ENCODE data around the gene IGF2R.

DNA sequence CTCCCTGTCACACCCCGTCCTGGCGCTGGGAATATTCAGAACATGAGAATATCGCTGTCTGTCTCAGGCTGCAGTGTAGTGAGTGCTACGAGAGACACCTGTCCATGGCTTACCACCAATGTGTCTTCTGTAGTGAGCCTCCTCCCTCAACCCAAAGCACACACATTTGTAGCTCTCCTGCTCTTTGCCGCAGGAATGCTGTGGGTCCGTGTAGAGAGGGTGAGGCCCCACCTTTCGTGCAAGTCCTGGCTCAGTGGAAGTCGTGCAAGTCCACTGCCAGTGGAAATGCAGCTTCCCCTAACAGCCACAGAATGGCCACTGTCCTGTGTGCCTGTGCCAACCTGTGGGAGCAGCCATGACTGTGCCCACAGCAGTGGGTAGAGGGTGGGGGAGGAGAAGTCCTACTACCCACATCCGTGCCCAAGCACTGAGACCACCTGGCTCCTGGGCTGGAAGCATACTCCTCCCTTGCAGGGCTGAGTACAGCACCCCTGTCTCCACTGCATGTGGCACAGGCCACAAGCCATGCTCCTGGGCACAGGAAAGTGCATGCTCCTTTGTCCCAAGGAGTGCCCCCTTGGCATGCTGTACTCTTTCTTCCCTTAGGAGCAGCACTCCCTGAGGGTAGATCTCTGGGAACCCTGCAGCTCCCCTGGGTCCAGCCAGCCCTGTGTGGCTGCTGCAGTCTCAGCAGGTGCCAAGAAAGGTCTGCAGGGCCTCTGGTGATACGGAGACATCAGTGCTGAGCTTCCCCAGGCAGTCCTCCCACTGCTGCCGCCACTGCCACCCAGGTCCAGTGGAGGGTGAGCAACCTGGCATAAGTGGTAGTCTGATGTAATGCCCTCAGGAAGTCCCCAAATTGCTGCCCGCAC lies 28.0 kb downstream of the IGF2R start:
- TF ChIP-seq KAT7 (CRISPR knock-in tag; IDR thresholded peaks at IDR 0.05; ENCODE audit: borderline replicate concordance) (no peak), ESRRA (CRISPR knock-in tag; IDR thresholded peaks at IDR 0.05; ENCODE audit: borderline replicate concordance) (no peak), CBFB (CRISPR knock-in tag; IDR thresholded peaks at IDR 0.05; ENCODE audit: low read depth) (no peak), CREB1 (CRISPR knock-in tag; IDR thresholded peaks at IDR 0.05) (no peak), JUN (CRISPR knock-in tag; IDR thresholded peaks at IDR 0.05) (no peak), ZNF138 (CRISPR knock-in tag; conservative IDR thresholded peaks at IDR 0.05) (no peak), ELF4 (CRISPR knock-in tag; IDR thresholded peaks at IDR 0.05; ENCODE audit: low read depth) (no peak), MXD4 (CRISPR knock-in tag; IDR thresholded peaks at IDR 0.05; ENCODE audit: borderline replicate concordance) (no peak), NFE2L1 (CRISPR knock-in tag; IDR thresholded peaks at IDR 0.05) (no peak), TCF7 (CRISPR knock-in tag; IDR thresholded peaks at IDR 0.05; ENCODE audit: low read depth) (no peak), ZNF263 (CRISPR knock-in tag; IDR thresholded peaks at IDR 0.05; ENCODE audit: low read depth) (no peak), ZNF416 (CRISPR knock-in tag; IDR thresholded peaks at IDR 0.05) (no peak)
- TF ChIP-seq, protein P1, sequence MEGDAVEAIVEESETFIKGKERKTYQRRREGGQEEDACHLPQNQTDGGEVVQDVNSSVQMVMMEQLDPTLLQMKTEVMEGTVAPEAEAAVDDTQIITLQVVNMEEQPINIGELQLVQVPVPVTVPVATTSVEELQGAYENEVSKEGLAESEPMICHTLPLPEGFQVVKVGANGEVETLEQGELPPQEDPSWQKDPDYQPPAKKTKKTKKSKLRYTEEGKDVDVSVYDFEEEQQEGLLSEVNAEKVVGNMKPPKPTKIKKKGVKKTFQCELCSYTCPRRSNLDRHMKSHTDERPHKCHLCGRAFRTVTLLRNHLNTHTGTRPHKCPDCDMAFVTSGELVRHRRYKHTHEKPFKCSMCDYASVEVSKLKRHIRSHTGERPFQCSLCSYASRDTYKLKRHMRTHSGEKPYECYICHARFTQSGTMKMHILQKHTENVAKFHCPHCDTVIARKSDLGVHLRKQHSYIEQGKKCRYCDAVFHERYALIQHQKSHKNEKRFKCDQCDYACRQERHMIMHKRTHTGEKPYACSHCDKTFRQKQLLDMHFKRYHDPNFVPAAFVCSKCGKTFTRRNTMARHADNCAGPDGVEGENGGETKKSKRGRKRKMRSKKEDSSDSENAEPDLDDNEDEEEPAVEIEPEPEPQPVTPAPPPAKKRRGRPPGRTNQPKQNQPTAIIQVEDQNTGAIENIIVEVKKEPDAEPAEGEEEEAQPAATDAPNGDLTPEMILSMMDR (IDR thresholded peaks at IDR 0.05): no peak
- TF ChIP-seq, protein P2, sequence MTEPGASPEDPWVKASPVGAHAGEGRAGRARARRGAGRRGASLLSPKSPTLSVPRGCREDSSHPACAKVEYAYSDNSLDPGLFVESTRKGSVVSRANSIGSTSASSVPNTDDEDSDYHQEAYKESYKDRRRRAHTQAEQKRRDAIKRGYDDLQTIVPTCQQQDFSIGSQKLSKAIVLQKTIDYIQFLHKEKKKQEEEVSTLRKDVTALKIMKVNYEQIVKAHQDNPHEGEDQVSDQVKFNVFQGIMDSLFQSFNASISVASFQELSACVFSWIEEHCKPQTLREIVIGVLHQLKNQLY (CRISPR knock-in tag; IDR thresholded peaks at IDR 0.05): no peak
